GM12874 (cell line): ENCODE measurements around the gene NDE1.

Source experiments
- CTCF ChIP-seq: IDR thresholded peaks from 2 replicates; pipeline ENCODE4 v1.5.1; 2011; ENCODE audit warnings: low read depth, mild to moderate bottlenecking, control low read depth, low read length, moderate library complexity; ENCODE audit not compliant: insufficient read depth

NDE1 gene

GRCh38 chr16:15650019-15650697, at the start of gene NDE1:
Gene NDE1 (plus strand): TSS chr16:15650245. CDS start chr16:15664779, 14,534 bp downstream.
- TF ChIP-seq CTCF = no peak

- TF ChIP-seq CTCF = no peak
These were observed 48.7 kb upstream of the NDE1 start for GRCh38 chr16:15601212-15601879.

- no peak for TF ChIP-seq CTCF
These were observed 47.6 kb upstream of the NDE1 start for GRCh38 chr16:15602285-15603044.

GRCh38 chr16:15604460-15605440, 45.3 kb upstream of the NDE1 start:
- no peak for TF ChIP-seq CTCF

GRCh38 chr16:15605839-15606517, 44.1 kb upstream of the NDE1 start:
- TF ChIP-seq CTCF = no peak

GRCh38 chr16:15606518-15607220, 43.4 kb upstream of the NDE1 start:
- TF ChIP-seq CTCF = no peak
